Testis (tissue), 2 donors: ENCODE data around the gene DEF6.

Experiments
- CTCF ChIP-seq, 3 experiments: fragments of 450-650 bp in 2 of 3; fragments of 200-600 bp in 1 of 3; sonication (generic) in 1 of 3; IDR thresholded peaks; one replicate each; pipeline ENCODE4 v1.5.1; 2016 to 2019; ENCODE audit warnings: antibody characterized with exemption in 3 of 3, mild to moderate bottlenecking in 2 of 3, moderate library complexity in 1 of 3
- POLR2A ChIP-seq: fragments of 450-650 bp; IDR thresholded peaks from one replicate; pipeline ENCODE4 v1.6.1; 2017; ENCODE audit warnings: antibody characterized with exemption, mild to moderate bottlenecking, moderate library complexity

DNA sequence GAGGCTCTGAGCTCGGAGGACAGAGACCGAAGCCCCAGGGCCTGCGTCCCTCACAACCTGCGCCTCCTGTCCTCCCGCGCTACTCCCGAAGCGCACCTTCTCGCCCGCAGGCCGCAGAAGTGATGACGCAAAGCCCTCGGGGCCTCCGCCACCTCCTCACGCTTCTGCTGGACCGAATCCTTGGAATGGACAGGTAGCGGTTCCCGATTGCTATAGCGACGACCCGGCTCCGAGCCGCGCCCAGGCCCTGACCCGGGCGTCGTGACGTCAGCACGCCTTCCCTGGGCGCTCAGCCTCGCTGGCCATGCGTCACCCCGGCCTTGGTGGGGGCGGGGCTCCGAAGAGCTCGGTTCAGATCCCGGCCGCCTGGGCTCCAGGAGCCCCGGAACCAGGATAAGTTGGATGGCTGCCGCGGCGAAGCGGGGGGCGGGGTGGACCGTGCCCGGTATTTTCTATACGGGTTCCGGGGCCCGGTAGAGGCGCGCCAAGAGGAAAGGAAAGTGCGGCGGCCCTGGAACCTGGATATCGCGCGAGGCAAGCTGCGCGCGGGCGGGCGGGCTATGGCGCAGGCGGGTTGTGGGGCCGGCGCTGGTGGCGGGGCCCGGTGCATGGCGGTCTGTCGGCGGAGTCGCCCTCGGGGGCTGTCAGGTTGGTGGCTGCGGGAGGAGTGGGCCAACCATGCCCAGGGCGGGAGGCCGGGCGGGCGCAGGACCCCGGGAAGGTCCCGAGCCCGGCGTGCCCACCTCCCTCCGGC, 38.2 kb upstream of the DEF6 start, which contains the start of gene ZNF76:
- TF ChIP-seq CTCF (IDR thresholded peaks at IDR 0.05) (peak in 2 of 3 experiments; percentile 44 to 74), POLR2A (peak; percentile 8)
